ENCODE measurements around the gene SCYGR2. TPM values are rescaled to one million over a fixed set of nuclear protein-coding genes. Genes with fewer than 3 reads are reported as not detected.

SCYGR2 gene
- total RNA-seq, 1 donor from 2014 or later: not detected

DNA sequence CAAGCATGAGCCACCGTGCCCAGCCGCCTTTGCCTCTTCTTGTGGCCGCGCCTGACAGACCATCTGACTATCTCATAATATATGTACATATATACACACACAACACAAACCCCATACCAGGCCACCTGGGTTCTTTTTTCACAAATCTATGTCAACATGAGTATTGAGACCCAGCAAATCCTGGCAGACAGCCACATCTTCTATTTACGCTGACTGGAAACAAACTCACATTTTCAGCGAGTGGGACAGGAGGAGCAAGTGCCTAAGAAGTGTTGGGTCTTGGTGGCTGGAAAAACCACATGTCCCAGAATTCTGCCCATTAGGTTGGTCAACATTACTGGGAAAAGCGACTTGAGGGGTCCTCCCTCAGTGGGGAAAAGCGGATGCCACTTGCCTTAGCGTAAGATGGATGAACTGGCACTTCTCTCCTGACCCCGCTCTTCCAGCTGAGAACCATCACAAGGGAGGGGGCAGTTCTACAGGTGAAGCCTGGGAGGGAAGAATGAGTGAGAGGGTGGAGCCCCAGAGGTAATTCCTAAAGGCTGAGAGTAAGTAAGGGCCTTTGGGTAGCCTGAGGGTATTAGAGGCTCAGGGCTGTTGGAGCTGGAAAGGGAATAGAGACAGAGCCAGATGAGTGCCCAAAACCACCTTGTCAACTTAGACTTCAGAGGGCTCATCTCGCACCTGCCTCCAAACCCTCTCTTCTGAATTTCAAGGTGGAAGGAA is 14.0 kb downstream of the SCYGR2 start:
- no peak for DNase-seq (ENCODE audit: low spot score)

DNA sequence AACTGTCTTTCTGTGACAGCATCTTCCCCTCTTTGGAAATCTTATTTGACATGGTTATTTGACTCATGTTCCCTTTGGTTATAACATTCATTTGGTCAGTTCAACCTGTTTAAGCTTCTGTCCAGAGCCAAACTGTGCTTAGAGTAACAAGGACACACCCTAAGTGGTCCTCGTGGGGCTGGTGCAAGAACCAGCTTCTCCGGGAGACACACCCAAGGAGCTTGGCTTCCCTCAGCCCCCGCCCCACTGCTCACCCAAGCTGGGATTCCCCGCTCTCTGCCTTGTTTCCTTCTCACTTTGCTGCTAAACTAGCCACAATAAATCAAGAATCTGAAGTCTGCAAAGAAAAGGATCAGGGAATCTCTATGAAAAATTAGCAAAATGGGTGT is 14.6 kb downstream of the SCYGR2 start:
- no peak for DNase-seq (ENCODE audit: low spot score)

DNA sequence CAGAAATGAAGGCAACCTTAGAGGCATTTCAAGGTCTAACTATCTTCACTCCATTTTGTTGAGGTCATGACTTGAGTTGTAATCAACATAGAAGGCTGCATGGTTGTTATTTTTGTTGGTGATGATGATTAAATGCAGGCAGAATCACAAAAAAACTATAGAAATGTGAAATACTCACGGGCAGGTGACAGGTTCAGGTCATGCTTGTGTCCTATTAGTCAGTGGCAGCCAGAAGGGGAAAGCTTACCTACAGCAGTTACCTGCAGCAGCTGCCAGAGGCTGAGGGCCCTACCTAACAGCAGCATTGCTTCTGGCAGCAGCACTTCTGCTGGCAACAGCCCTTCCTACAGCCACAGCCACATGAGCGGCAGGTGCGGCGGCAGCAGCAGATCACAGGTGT is 15.6 kb downstream of the SCYGR2 start:
- DNase-seq (ENCODE audit: low spot score): no peak

DNA sequence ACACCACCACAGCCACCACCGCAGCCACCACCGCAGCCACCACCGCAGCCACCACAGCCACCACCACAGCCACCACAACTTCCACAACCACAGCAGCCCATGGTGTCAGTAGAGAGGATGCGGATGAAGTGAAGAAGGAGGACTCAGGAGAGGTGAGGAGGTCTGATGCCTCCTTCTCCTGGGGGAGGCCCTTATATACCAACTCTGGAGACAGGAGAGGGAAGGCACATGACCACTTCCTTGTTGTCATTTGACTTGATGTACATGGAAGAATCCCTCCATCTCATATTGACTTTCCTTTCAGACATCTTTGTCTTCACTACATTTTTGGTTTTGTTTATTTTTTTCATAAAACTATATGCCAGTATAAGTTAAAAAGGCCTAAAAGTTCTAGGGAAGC is 16.0 kb downstream of the SCYGR2 start, which contains the start of gene SCYGR3:
TSS of gene SCYGR3 (minus strand) at position 101 of the 400 bp plus-strand sequence. CDS start at position 101, 0 bp downstream.
- no peak for DNase-seq (ENCODE audit: low spot score)

DNA sequence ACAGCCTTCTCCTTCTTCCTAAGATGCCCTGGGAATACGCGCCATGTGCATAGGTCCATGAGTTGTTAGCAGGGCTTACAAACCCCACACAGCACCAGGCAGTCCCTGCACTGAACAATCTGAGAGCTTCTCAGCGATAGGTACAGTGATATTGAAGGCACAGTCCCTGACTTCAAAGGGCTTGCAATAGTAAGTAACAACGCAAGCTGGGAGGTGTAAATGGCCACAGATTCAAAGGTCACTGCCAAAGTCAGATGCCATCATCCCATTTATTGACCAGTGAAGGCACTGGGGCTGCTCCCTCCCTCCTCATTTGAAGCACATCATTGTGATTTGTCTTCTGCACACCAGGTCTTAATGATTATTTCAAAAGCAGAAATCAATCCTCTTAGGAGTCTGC is 16.5 kb downstream of the SCYGR2 start:
- no peak for DNase-seq (ENCODE audit: low spot score)

DNA sequence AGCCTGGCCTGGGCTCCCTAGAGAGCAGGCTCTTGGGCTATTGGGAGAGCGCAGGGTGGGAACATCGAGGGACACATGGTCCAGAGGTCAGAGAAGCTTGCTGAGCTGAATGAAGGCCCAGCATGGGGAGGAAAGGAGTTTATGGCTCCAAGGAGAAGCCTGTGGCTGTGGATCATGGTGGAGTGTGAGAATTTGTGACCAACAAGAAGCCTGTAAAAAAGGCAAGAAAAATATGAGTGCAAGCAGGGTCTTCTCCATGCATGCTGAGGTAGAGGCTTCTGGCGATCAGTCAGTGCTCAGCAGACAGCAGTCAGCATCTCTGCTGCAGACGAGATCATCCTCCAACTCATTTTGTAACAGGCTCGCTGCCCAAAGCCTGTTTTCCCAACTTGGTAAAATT is 17.2 kb downstream of the SCYGR2 start:
- no peak for DNase-seq (ENCODE audit: low spot score)

DNA sequence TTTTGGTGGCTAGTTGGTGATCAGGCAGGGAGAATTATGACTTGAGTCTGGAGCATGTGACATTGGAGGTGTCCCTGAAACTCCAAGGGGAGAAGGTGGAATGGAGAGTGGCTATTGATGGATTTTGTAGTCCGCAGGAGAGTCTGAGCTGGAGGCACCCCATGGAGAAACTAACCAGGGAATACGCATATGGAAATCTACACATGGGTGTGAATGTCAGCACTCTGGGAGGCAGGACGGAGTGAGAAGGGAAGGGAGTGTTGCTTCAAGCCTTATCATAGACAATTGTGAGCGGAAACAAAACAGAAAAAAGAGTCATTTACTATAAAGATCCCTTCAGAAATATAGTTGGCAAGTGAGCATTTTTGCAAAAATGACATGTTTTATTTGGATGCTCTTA is 17.9 kb downstream of the SCYGR2 start:
- DNase-seq (ENCODE audit: low spot score): no peak

DNA sequence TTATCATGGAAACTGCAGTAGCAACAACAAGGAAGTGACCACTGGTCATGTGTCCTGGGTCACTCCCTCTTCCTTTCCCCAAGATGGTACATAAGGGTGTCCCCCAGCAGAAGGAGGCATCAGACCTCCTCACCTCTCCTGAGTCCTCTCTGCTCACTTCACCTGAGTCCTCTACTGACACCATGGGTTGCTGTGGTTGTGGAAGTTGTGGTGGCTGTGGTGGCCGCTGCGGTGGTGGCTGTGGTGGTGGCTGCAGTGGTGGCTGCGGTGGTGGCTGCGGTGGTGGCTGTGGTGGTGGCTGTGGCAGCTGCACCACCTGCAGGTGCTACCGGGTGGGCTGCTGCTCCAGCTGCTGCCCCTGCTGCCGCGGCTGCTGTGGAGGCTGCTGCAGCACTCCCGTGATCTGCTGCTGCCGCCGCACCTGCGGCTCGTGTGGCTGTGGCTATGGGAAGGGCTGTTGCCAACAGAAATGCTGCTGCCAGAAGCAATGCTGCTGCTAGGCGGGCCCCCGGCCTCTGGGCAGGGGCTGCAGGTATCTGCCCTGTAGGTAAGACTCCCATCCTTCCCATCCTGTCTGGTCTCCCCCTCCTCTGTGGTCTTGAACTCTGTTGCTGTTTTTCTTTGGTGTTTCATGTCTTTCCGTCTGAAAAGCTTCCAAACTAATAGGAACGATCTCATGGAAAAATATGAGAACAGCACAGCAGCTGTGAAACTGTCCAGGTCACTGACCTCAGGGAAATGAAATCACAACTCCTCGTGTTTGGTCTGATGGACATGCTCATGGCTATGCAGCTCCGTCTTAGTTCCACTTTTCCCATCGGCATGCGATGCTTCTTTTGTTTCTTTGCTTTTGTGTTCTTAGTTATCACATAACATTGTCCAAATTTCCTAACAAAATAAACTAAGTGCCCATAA is 18.9 kb downstream of the SCYGR2 start, which contains the start of gene SCYGR4:
TSS of gene SCYGR4 (plus strand) at position 183 of the 915 bp plus-strand sequence. CDS start at position 183, 0 bp downstream.
- DNase-seq (ENCODE audit: low spot score): no peak

DNA sequence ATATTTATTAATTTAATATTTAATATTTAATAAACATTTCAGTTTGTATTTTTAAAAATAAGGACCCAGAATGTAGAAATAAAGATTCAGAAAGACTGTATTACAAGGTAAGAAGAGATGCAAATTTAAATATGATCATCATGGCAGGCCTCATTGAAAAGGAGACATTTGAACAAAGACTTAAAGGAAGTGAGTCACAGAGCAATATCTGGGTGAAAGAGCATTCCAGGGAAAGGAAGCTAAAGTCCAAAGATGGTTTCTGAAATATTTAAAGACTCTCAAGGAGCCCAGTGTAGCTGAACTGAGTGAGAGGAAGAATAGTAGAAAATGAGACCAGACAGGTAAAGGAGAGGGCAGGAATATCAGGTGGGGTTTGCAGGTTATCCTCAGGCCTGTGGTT is 24.5 kb downstream of the SCYGR2 start:
- DNase-seq (ENCODE audit: low spot score): no peak

DNA sequence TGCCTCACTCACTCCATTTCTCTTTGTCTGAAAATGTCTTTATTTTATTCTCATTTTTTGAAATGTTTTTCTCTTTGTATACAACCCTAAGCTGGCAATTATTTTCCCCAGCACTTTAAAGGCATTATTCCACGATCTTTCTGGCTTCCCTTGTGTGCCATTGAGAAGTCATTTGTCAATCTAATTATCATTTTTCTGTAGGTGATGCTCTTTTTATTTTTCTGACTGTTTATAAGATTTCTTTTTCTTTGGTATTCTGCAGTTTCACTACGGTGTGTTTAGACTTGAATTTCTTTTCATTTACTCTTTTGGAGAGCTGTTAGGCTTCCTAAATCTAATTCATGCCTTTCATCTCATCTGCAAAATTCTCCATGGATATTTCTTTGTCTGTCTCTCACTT is 26.7 kb downstream of the SCYGR2 start:
- DNase-seq (ENCODE audit: low spot score): no peak

DNA sequence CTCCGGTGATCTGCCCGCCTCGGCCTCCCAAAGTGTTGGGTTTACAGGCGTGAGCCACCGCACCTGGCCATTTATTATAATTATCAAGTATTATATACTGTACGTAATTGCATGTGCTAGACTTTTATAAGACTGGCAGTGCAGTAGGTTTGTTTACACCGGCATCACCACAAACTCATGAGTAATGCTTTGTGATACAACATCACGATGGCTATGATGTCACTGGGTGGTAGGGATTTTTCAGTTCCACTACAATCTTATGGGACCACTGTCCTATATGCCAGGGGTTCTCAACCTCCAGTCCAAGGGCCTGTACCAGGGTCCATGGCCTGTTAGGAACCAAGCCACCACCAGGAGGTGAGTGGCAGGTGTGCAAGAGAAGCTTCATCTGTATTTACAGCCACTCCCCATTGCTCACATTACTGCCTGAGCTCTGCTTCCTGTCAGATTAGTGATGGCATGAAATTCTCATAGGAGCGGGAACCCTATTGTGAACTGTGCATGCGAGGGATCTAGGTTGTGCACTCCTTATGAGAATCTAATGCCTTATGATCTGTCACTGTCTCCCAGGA is 28.0 kb downstream of the SCYGR2 start:
- DNase-seq (ENCODE audit: low spot score): no peak

DNA sequence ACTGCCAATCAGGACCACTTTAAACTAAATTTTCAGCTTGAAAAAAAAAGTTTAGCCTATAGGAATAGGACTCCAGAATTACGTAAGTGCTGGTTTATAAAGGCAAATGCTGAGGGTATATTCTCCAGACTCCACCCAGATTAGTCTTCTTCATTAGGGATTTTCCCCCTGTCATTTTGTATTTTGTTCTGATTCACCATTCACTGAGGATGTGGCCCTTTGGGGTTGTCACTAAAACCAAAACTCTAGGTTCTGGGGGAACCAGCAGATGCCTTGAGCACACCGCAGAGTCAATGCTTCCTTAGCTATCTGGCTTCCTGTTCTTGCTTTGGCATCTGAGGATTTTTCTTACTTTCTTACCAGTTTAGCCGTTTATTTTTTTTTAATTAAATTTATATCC is 29.1 kb downstream of the SCYGR2 start:
- DNase-seq (ENCODE audit: low spot score): no peak

DNA sequence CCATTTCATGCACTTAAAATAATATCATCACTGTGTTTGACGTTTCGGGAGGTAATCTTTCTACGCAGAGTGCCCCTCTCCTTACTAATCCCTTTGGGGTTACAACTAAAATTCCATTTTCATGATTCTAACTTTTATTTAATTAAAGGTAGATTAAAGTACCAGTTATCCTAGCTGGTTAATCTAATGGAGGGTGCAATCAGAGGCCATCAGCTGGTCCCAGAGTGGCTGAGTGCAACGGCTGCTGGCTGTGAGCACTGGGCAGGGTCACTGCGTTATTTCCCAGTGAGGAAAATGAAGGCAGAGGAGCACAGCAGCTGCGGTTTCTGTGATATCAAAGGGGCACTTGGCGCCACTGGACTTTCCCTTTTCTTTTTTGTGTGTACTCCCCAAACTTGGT is 30.7 kb downstream of the SCYGR2 start:
- no peak for DNase-seq (ENCODE audit: low spot score)

DNA sequence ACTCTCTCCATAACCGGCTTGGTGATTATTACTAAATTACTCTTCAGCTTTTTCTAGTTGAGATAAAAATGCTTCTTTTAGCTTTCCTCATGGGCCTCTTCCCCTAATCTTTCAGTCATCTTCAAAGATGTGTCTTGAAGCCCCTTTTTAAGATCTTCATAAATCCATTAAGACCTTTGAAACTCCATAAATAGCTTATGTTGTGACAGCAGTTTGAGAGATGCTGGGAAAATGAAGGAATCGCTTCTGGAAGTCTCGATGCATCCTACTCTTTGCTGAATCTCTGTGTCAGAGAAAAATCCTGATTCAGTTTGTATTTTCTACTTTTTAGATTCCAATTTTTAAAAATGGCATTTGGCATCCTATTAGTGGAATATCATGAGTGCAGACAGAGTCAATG is 31.6 kb downstream of the SCYGR2 start:
- no peak for DNase-seq (ENCODE audit: low spot score)

DNA sequence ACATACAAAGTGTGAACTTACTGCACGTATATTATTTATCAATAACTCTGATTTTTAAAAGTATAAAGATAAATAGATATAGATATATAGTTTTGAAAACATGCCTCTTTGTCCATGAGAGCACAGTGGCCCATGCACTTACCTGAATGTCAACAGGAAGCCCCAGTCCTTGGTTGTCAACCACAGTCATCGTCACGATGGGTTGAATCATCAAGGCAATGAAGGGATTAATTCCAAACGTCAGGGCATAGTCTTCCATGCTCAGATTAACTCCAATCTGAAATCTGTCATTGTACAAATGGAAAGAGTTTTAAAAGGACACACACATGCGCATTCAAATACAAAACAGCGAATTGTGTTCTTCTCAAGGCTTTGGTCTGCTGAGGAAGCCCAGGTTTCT is 34.1 kb downstream of the SCYGR2 start:
- DNase-seq (ENCODE audit: low spot score): no peak

DNA sequence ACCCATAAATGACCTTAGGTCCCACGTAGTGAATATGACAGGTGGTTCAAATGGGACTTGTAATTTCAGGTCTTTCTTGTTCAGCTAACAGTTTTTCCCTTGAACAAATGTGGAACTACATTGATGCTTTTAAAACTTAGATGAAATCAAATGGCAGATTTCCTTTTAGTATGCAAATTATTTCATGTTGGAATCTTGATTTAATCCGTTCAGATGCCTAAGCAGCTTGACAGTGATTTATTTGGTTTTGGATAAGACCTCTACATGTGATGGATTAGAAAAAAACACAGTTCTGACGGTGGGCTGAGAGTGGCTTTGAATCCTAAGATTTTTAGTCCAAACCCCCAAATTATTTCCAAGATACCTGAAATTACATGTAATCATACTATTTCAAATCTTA is 35.5 kb downstream of the SCYGR2 start:
- no peak for DNase-seq (ENCODE audit: low spot score)

DNA sequence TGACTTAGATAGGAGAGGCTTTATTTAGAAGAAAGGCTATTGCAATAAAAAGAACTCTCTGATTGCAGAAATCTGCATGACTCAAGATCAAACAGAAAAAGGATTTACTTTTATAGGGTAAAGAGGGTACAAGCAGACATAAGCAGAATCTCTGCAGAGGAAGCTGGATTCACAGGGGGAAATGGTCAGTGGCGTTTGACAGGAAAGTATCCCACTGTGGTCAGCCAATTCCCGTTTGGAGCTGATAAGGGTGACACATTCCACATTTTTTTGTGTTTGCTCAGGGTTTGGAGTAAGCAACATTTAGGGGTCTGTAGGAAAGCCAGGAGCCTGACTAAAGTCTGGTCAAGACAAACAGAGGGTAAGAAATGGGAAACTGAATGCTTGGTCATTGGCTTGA is 44.0 kb downstream of the SCYGR2 start:
- no peak for DNase-seq (ENCODE audit: low spot score)

DNA sequence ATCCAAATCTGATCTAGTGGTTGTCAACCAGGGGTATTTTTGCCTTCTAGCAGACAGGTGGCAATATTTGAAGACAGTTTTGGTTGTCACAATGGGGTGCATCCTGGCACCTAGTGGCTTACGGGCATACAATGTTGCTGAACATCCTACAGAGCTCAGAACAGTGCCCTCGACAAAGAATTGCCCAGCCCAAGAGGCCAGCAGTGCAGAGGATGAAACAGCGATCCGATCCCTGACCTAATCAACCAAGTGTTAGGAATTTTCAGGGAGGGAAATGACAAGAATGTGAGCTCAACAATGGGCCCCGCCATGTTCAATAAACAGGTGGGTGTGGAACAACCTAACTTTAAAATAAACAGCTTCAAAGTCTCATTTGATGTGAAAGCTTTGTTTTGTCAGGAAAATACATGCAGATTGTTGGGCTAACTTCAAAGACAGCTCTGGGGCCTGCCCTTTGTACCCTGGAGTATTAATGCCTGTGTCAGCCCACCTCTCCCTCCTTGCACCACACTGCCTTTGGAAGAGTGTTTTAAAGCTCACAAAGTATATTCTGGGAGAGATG is 45.4 kb downstream of the SCYGR2 start:
- no peak for DNase-seq (ENCODE audit: low spot score)
